ENCODE measurements around the gene IGF2R.
"Not testable (repeated sequence)": the region's sequence is repeated elsewhere in the genome, so short reads cannot be mapped to it uniquely, and the experiment has no call there.

Gene IGF2R

GRCh38 chr6:159964046-159964445, 4.8 kb upstream of the IGF2R start:
- Histone ChIP-seq H3K36me3 (ENCODE audit: insufficient read depth, low read length) (no peaks in the 10 kb centered on the region), H3K4me3 (ENCODE audit: low read depth in 1 of 2, low read length in 2 of 2) (no peak overlapping the region), H3K9me3 (ENCODE audit: insufficient read depth, low read length, severe bottlenecking) (no peaks in the 10 kb centered on the region), H3K9ac (ENCODE audit: low read depth, low read length) (no peak overlapping the region), H3K4me1 (ENCODE audit: insufficient read depth, low read length) (peaks cover 9% of the 10 kb centered on the region), H3K27me3 (ENCODE audit: insufficient read depth, low read length, poor library complexity) (no peaks in the 10 kb centered on the region), H3K4me2 (ENCODE audit: insufficient read depth, low read length) (no peak overlapping the region), H3K79me2 (ENCODE audit: insufficient read depth, low read length) (no peaks in the 10 kb centered on the region), H3K27ac (ENCODE audit: low read length) (no peak overlapping the region), H2AFZ (ENCODE audit: low read depth, low read length) (no peak overlapping the region), H4K20me1 (ENCODE audit: insufficient read depth, low read length) (no peaks in the 10 kb centered on the region)
- no peak for DNase-seq
- ATAC-seq (ENCODE audit: insufficient read depth, low read depth) = no peak
- no peak for TF ChIP-seq EZH2 (IDR thresholded peaks at IDR 0.05; ENCODE audit: borderline replicate concordance, low read depth, low read length, severe bottlenecking)
- no peak for TF ChIP-seq CTCF (IDR thresholded peaks at IDR 0.05; ENCODE audit: borderline replicate concordance, extremely low read depth, low read length, poor library complexity, severe bottlenecking)

GRCh38 chr6:159966339-159966738, 2.5 kb upstream of the IGF2R start:
- H3K4me1 ChIP-seq (ENCODE audit: insufficient read depth, low read length) = peaks cover 24% of the 10 kb centered on the region
- H3K79me2 ChIP-seq (ENCODE audit: insufficient read depth, low read length) = peaks cover 23% of the 10 kb centered on the region
- TF ChIP-seq EZH2 (IDR thresholded peaks at IDR 0.05; ENCODE audit: borderline replicate concordance, low read depth, low read length, severe bottlenecking) (no peak), CTCF (IDR thresholded peaks at IDR 0.05; ENCODE audit: borderline replicate concordance, extremely low read depth, low read length, poor library complexity, severe bottlenecking) (no peak)
- H4K20me1 ChIP-seq (ENCODE audit: insufficient read depth, low read length) = peaks cover 12% of the 10 kb centered on the region
- no peak overlapping the region for H3K4me3 ChIP-seq (ENCODE audit: low read depth in 1 of 2, low read length in 2 of 2)
- no peak overlapping the region for H3K27ac ChIP-seq (ENCODE audit: low read length)
- H3K9me3 ChIP-seq (ENCODE audit: insufficient read depth, low read length, severe bottlenecking) = no peaks in the 10 kb centered on the region
- ATAC-seq (ENCODE audit: insufficient read depth, low read depth) = no peak
- no peaks in the 10 kb centered on the region for H3K27me3 ChIP-seq (ENCODE audit: insufficient read depth, low read length, poor library complexity)
- peaks cover 9% of the 10 kb centered on the region; the same call in 1 of the 2 replicates for H3K36me3 ChIP-seq (ENCODE audit: insufficient read depth, low read length)
- H2AFZ ChIP-seq (ENCODE audit: low read depth, low read length) = no peak overlapping the region
- no peak for DNase-seq
- H3K4me2 ChIP-seq (ENCODE audit: insufficient read depth, low read length) = no peak overlapping the region
- H3K9ac ChIP-seq (ENCODE audit: low read depth, low read length) = no peak overlapping the region

- H3K27me3 ChIP-seq (ENCODE audit: insufficient read depth, low read length, poor library complexity) = no peaks in the 10 kb centered on the region
- no peak overlapping the region for H3K27ac ChIP-seq (ENCODE audit: low read length)
- peaks cover 29% of the 10 kb centered on the region for H3K79me2 ChIP-seq (ENCODE audit: insufficient read depth, low read length)
- H3K9me3 ChIP-seq (ENCODE audit: insufficient read depth, low read length, severe bottlenecking) = no peaks in the 10 kb centered on the region
- peaks cover 11% of the 10 kb centered on the region; the same call in 1 of the 2 replicates for H3K36me3 ChIP-seq (ENCODE audit: insufficient read depth, low read length)
- peaks cover 18% of the 10 kb centered on the region for H4K20me1 ChIP-seq (ENCODE audit: insufficient read depth, low read length)
- peaks cover 31% of the 10 kb centered on the region for H3K4me1 ChIP-seq (ENCODE audit: insufficient read depth, low read length)
- H3K4me3 ChIP-seq (ENCODE audit: low read depth in 1 of 2, low read length in 2 of 2) = no peak overlapping the region
- TF ChIP-seq EZH2 (IDR thresholded peaks at IDR 0.05; ENCODE audit: borderline replicate concordance, low read depth, low read length, severe bottlenecking) (no peak), CTCF (IDR thresholded peaks at IDR 0.05; ENCODE audit: borderline replicate concordance, extremely low read depth, low read length, poor library complexity, severe bottlenecking) (no peak)
- DNase-seq (no peak), ATAC-seq (ENCODE audit: insufficient read depth, low read depth) (no peak)
- no peak overlapping the region for H2AFZ ChIP-seq (ENCODE audit: low read depth, low read length)
- no peak overlapping the region for H3K9ac ChIP-seq (ENCODE audit: low read depth, low read length)
- no peak overlapping the region for H3K4me2 ChIP-seq (ENCODE audit: insufficient read depth, low read length)
Measured at GRCh38 chr6:159966981-159967380, 1.9 kb upstream of the IGF2R start.

- peak overlapping the region; percentile 67 for H3K9ac ChIP-seq (ENCODE audit: low read depth, low read length)
- not testable (repeated sequence) for H3K9me3 ChIP-seq (ENCODE audit: insufficient read depth, low read length, severe bottlenecking)
Measured at GRCh38 chr6:159967621-159968020, 1.3 kb upstream of the IGF2R start.

More at GRCh38 chr6:159967621-159968020, 1.3 kb upstream of the IGF2R start:
- Histone ChIP-seq H3K4me1 (ENCODE audit: insufficient read depth, low read length) (peaks cover 37% of the 10 kb centered on the region), H3K79me2 (ENCODE audit: insufficient read depth, low read length) (peaks cover 35% of the 10 kb centered on the region), H3K4me3 (ENCODE audit: low read depth in 1 of 2, low read length in 2 of 2) (0 out of 4 replicates have a peak overlapping the region, but pooled peaks of 1 of the 2 experiments have one; percentile 57), H4K20me1 (ENCODE audit: insufficient read depth, low read length) (peaks cover 25% of the 10 kb centered on the region), H3K36me3 (ENCODE audit: insufficient read depth, low read length) (peaks cover 11% of the 10 kb centered on the region; the same call in 1 of the 2 replicates), H3K4me2 (ENCODE audit: insufficient read depth, low read length) (peak overlapping the region; percentile 65; the same call in 1 of the 2 replicates)
- not testable (repeated sequence) for ATAC-seq (ENCODE audit: insufficient read depth, low read depth); H3K27me3 ChIP-seq (ENCODE audit: insufficient read depth, low read length, poor library complexity); DNase-seq; H2AFZ ChIP-seq (ENCODE audit: low read depth, low read length); H3K27ac ChIP-seq (ENCODE audit: low read length)
